K562 (cell line): ENCODE data around the gene OXLD1. TPM values are rescaled to one million over a fixed set of nuclear protein-coding genes. Genes with fewer than 3 reads are reported as not detected.

Experiments
- ATAC-seq: fragments of 200-7000 bp; cut with Tn5 transposase; 3 replicates; pipeline ENCODE4 v1.9.1; 2020; ENCODE audit warnings: moderate library complexity
- BruUV-seq: library from RNA; stranded (reverse); fragments of 400-500 nt; replicated peaks from 2 replicates; lab custom pipeline; 2021; lab: Mats Ljungman, UMichigan
- CTCF ChIA-PET: fragments of 300-600 bp; formaldehyde crosslinking; extraction: SDS; loops from one replicate; lab custom pipeline; 2021; ENCODE audit warnings: low intra/inter-chr PET ratio; lab: Yijun Ruan, JAX
- POLR2A ChIA-PET: fragments of 300-600, 350-650 bp; sonication (Branson Sonifier 250); formaldehyde crosslinking; extraction: SDS; loops from one replicate; lab custom pipeline; 2021; ENCODE audit warnings: antibody characterized with exemption, inconsistent platforms; lab: Yijun Ruan, JAX
- DNase-seq, 4 experiments: peaks; one replicate each; pipeline versions ENCODE4 v3.0.0 to v3.0.0-alpha.2; 2011 to 2018; ENCODE audit warnings: low spot score in 3 of 4, mixed read lengths in 3 of 4; ENCODE audit errors: extremely low read depth in 1 of 4
- FAIRE-seq: peaks from 2 replicates; lab custom pipeline; 2011; peaks lifted over from hg19 to GRCh38; lab: Jason Lieb, UNC
- H2AFZ ChIP-seq: 2 replicates; pipeline ENCODE4 v1.6.0; 2011; ENCODE audit warnings: low read depth, low read length, control low read depth, inconsistent platforms
- H3K27ac ChIP-seq: fragments of 200-600 bp; 3 replicates; pipeline ENCODE4 v1.8.0; 2011; ENCODE audit warnings: low read depth, mild to moderate bottlenecking, control low read depth, inconsistent platforms, low read length, moderate library complexity, mixed read lengths; ENCODE audit errors: extremely low read depth
- H3K27me3 ChIP-seq, 2 experiments: fragments of 300-600 bp in 1 of 2; 2 replicates in 1 of 2; 3 replicates in 1 of 2; pipeline versions ENCODE4 v1.6.0 to v1.8.0; 2011; ENCODE audit warnings: inconsistent platforms in 2 of 2, low read length in 2 of 2, mild to moderate bottlenecking in 1 of 2, mixed read lengths in 1 of 2, moderate library complexity in 1 of 2; ENCODE audit not compliant: control insufficient read depth in 2 of 2, insufficient read depth in 2 of 2
- H3K36me3 ChIP-seq: fragments of 300-600 bp; 3 replicates; pipeline ENCODE4 v1.8.0; 2011; ENCODE audit warnings: mild to moderate bottlenecking, low read length, inconsistent platforms; ENCODE audit not compliant: control insufficient read depth, insufficient read depth
- H3K4me1 ChIP-seq, 2 experiments: fragments of 200-600 bp in 1 of 2; replicated peaks in 1 of 2; 2 replicates in 1 of 2; 3 replicates in 1 of 2; pipeline versions ENCODE4 v1.5.1 to v1.8.0; 2011; ENCODE audit warnings: inconsistent platforms in 2 of 2, low read length in 2 of 2, mild to moderate bottlenecking in 1 of 2, mixed read lengths in 1 of 2, moderate library complexity in 1 of 2; ENCODE audit not compliant: control insufficient read depth in 2 of 2, insufficient read depth in 2 of 2
- H3K4me2 ChIP-seq: 2 replicates; pipeline ENCODE4 v1.6.1; 2011; ENCODE audit warnings: low read length, control low read depth, inconsistent platforms, mixed read lengths; ENCODE audit not compliant: insufficient read depth
- H3K4me3 ChIP-seq: fragments of 200-600 bp; sonication (generic), shearing (Covaris generic); 2 replicates; pipeline ENCODE4 v1.5.1; 2016; ENCODE audit warnings: control low read depth, inconsistent platforms
- H3K79me2 ChIP-seq: fragments of 200-600 bp; 3 replicates; pipeline ENCODE4 v1.8.0; 2011; ENCODE audit warnings: low read length, inconsistent platforms; ENCODE audit not compliant: control insufficient read depth, insufficient read depth
- H3K9ac ChIP-seq, 2 experiments: 2 replicates each; pipeline versions ENCODE4 v1.6.0 to v1.6.1; 2011; ENCODE audit warnings: low read depth in 2 of 2, low read length in 2 of 2, control low read depth in 1 of 2, inconsistent platforms in 1 of 2, mild to moderate bottlenecking in 1 of 2, mixed read lengths in 1 of 2; ENCODE audit not compliant: insufficient read depth in 1 of 2
- H3K9me1 ChIP-seq: one replicate; pipeline ENCODE4 v1.6.0; 2011; ENCODE audit warnings: inconsistent platforms, mild to moderate bottlenecking, low read length, moderate library complexity; ENCODE audit not compliant: control insufficient read depth, insufficient read depth
- H3K9me3 ChIP-seq: replicated peaks from 2 replicates; pipeline ENCODE4 v1.5.1; 2011; ENCODE audit warnings: low read depth, low read length, inconsistent platforms; ENCODE audit not compliant: control insufficient read depth, insufficient read depth
- H4K20me1 ChIP-seq: replicated peaks from 2 replicates; pipeline ENCODE4 v1.6.1; 2011; ENCODE audit warnings: low read length, inconsistent platforms, mixed read lengths; ENCODE audit not compliant: control insufficient read depth, insufficient read depth
- ATF2 ChIP-seq: sonication (generic); formaldehyde crosslinking; IDR thresholded peaks from 2 replicates; pipeline ENCODE4 v1.8.1; 2022; ENCODE audit warnings: missing genetic modification reagents
- CGGBP1 ChIP-seq: fragments of 250-450 bp; sonication (Bioruptor Pico); IDR thresholded peaks from 2 replicates; pipeline ENCODE4 v1.9.0; 2021; ENCODE audit warnings: mild to moderate bottlenecking
- GTF2F1 ChIP-seq: IDR thresholded peaks from 2 replicates; pipeline ENCODE4 v1.6.1; 2011; ENCODE audit warnings: low read depth, low read length, improper control_type of control experiment
- HNRNPL ChIP-seq: fragments of 200-400 bp; formaldehyde crosslinking; IDR thresholded peaks from 2 replicates; pipeline ENCODE4 v1.6.1; 2017; ENCODE audit warnings: low read depth, mild to moderate bottlenecking, low read length
- KDM1A ChIP-seq, 2 experiments: fragments of 450-650 bp; IDR thresholded peaks; 2 replicates each; pipeline ENCODE4 v1.6.1; 2016; ENCODE audit warnings: mild to moderate bottlenecking in 2 of 2
- MNT ChIP-seq, 2 experiments: fragments of 450-650 bp; conservative IDR thresholded peaks; 2 replicates each; pipeline ENCODE4 v1.6.1; 2017; ENCODE audit warnings: mild to moderate bottlenecking in 2 of 2, moderate library complexity in 2 of 2
- NR2F6 ChIP-seq: fragments of 450-650 bp; formaldehyde crosslinking; IDR thresholded peaks from 2 replicates; pipeline ENCODE4 v1.4.0; 2020; ENCODE audit warnings: mild to moderate bottlenecking
- PHTF2 ChIP-seq: fragments of 250-450 bp; sonication (Bioruptor Pico); IDR thresholded peaks from 2 replicates; pipeline ENCODE4 v1.5.0; 2021; ENCODE audit warnings: mild to moderate bottlenecking
- PKNOX1 ChIP-seq: fragments of 450-650 bp; IDR thresholded peaks from 2 replicates; pipeline ENCODE4 v1.6.1; 2016
- RHOXF2B ChIP-seq: fragments of 250-450 bp; sonication (Bioruptor Pico); conservative IDR thresholded peaks from 2 replicates; pipeline ENCODE4 v1.5.1; 2021
- WGBS: fragments of 100-300 bp; shearing (Covaris generic); methylation state at CpG from one replicate; pipeline ENCODE4 v1.1.6; 2016; ENCODE audit warnings: low coverage, mixed read lengths; ENCODE audit not compliant: insufficient coverage; ENCODE audit errors: missing lambda C conversion rate; 5-methylcytosine and 5-hydroxymethylcytosine counted together
- in situ Hi-C: fragments of 300-500 bp; cut with MboI; formaldehyde crosslinking; loops from 4 replicates; pipeline ENCODE4 v1.15.0; 2018; ENCODE audit warnings: inconsistent platforms, mixed read lengths
- intact Hi-C: fragments of 100-400 bp; cut with micrococcal nuclease; formaldehyde crosslinking; loops from 2 replicates; pipeline ENCODE4 v1.14.2; 2022
- polyA plus RNA-seq, 8 experiments: library from polyadenylated mRNA; depleted of rRNA in 4 of 8; stranded (reverse) in 5 of 8; unstranded in 3 of 8; fragments of >200 nt; fragmentation: Nextera tagmentation in 2 of 8; fragmentation: Illumina TruSeq in 1 of 8; extraction: Ambion mirVana in 2 of 8; extraction: Trizol in 1 of 8; gene quantifications; 2 replicates each; pipeline versions ENCODE4 v1.2.1 to v1.2.3, GENCODE V29; 2011 to 2014; ENCODE audit warnings: inconsistent platforms in 1 of 8, missing spikeins in 1 of 8
- total RNA-seq, 7 experiments: library from RNA; depleted of rRNA in 6 of 7; stranded (reverse); fragments of >200 nt in 6 of 7; fragmentation: Illumina TruSeq in 2 of 7; extraction: Trizol in 2 of 7; gene quantifications; 2 replicates each; pipeline versions ENCODE4 v1.2.1 to v1.2.3, GENCODE V29; 2011 to 2021; ENCODE audit warnings: low replicate concordance in 1 of 7
- TF ChIP-seq, protein P1 (sequence below): sonication (generic); formaldehyde crosslinking; IDR thresholded peaks from 2 replicates; pipeline ENCODE4 v1.9.0; 2022; ENCODE audit warnings: mild to moderate bottlenecking, missing genetic modification reagents

Gene OXLD1
- total and polyA plus RNA-seq, 9 of the 15 experiments (the other 6 are each of a cell fraction or from before 2014, with no cell fraction given), result 4.4 to 115 (median 29.3) TPM

GRCh38 chr17:81646869-81647600 is 19.4 kb downstream of the OXLD1 start (continued):
- TF ChIP-seq, protein P1, sequence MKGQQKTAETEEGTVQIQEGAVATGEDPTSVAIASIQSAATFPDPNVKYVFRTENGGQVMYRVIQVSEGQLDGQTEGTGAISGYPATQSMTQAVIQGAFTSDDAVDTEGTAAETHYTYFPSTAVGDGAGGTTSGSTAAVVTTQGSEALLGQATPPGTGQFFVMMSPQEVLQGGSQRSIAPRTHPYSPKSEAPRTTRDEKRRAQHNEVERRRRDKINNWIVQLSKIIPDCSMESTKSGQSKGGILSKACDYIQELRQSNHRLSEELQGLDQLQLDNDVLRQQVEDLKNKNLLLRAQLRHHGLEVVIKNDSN (CRISPR knock-in tag), result peak; percentile 48; the same call in 1 of the 2 replicates
- TF ChIP-seq MNT (conservative IDR thresholded peaks at IDR 0.05), result 0 out of 4 replicates have a peak, but pooled peaks of 1 of the 2 experiments have one; percentile 34

- ATAC-seq (no peak), DNase-seq (peak in 1 of 4 experiments; percentile 6), FAIRE-seq (no peak)
- CTCF ChIA-PET, result no interaction called here
- Histone ChIP-seq H3K9me3 (peaks cover 6% of the 10 kb centered on the region), H3K36me3 (no peaks in the 10 kb centered on the region), H2AFZ (0 out of 2 replicates have a peak overlapping the region, but pooled peaks have one; percentile 29), H3K4me1 (peaks cover 22 to 58% of the 10 kb centered on the region in 2 experiments; a peak in 4 of 5 replicates), H3K4me3 (no peak overlapping the region), H3K27ac (no peak overlapping the region; the same call in 2 of the 3 replicates), H3K79me2 (no peaks in the 10 kb centered on the region), H3K9me1 (no peaks in the 10 kb centered on the region), H3K4me2 (no peak overlapping the region; the same call in 1 of the 2 replicates), H3K27me3 (no peaks in the 10 kb centered on the region), H4K20me1 (no peaks in the 10 kb centered on the region), H3K9ac (peak overlapping the region in 1 of 2 experiments; percentile 88; a peak in 2 of 4 replicates)
- intact Hi-C loops, result no loop called here
- WGBS, result 78% methylated on average over 28 of the region's 29 CpGs
- POLR2A ChIA-PET, result interaction anchor here (1.0 kb wide), 1 partner anchor 9 kb away, joined by 3 read pairs; no protein-coding TSS in a partner anchor
- in situ Hi-C loops, result no loop called here
- BruUV-seq, result no TSS peak
- no peak for TF ChIP-seq RHOXF2B (CRISPR knock-in tag)
- TF ChIP-seq GTF2F1, result no peak
- no peak for TF ChIP-seq HNRNPL
- no peak for TF ChIP-seq ATF2
- no peak for TF ChIP-seq PHTF2 (CRISPR knock-in tag)
- no peak for TF ChIP-seq NR2F6 (CRISPR knock-in tag)
- TF ChIP-seq PKNOX1, result peak; percentile 54
- no peak for TF ChIP-seq CGGBP1 (CRISPR knock-in tag)
- TF ChIP-seq KDM1A (IDR thresholded peaks at IDR 0.05), result peak in 1 of 2 experiments; percentile 60; a peak in 1 of 4 replicates
Observed at GRCh38 chr17:81644976-81645952, 21.1 kb downstream of the OXLD1 start.
